ENCODE measurements around the gene KCNQ1. TPM values are rescaled to one million over a fixed set of nuclear protein-coding genes. Genes with fewer than 3 reads are reported as not detected.

The KCNQ1 gene
- total and polyA plus RNA-seq, 2 of the 13 experiments (the other 11 are each of a cell fraction or from before 2014, with no cell fraction given), result 0.02 to 0.08 TPM

DNA sequence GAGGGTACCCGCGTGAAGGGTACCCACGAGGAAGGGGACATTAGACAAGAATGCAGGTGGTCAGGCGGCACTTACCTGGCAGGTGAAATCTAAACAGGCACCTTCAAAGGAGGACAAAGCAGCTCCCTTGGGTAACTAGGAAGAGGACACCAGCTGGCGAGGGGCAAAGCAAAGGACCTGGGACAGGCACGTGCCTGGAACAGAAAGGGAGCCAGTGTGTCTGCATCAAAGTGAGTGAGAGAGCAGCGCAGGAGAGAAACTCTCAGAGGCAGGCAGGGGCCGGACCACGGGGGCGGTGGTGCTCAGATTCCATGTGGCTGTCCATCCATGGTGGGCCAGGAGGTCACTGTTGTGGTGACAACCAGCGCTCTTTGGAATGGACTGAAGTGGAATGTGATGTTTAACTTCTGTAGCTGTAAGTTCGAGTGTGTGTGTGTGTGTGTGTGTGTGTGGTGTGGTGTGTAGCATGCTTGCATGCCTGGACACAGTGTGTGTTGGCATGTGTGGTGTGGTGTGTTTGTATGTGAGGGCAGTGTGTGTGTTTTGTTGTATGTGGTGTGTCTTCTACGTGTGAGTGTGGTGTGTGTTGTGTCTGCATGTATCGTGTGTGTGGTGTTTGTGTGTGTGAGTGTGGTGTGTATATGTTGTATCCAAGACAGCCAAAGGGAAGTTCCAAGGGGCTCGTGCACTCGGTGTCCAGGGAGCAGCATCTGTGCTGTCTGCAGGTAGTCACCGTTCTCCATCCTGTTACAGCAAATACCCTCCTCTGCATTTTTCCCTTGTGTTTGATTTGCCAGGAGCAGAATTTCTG, 354.3 kb downstream of the KCNQ1 start:
- ATAC-seq (no peak), FAIRE-seq (no peak), DNase-seq (ENCODE audit: low spot score) (peak; percentile 21)
- intact Hi-C loops (cut with micrococcal nuclease; ENCODE audit: unreplicated experiment) (no loop called here), in situ Hi-C loops (cut with HindIII; ENCODE audit: extremely low pct_ligation_motif_present, low pct_unique_long_range_greater_than_20kb) (no loop called here)
- Histone ChIP-seq H2AFZ (ENCODE audit: low read length) (no peak overlapping the region), H3K9me3 (ENCODE audit: low read length) (no peaks in the 10 kb centered on the region), H3K36me3 (replicated peaks in 1 of 2; ENCODE audit: control insufficient read depth in 1 of 2, insufficient read depth in 2 of 2, low read length in 2 of 2) (no peaks in the 10 kb centered on the region), H3K4me3 (replicated peaks in 1 of 3; ENCODE audit: insufficient read depth in 1 of 3, low read depth in 2 of 3, low read length in 3 of 3) (no peak overlapping the region), H3K4me1 (ENCODE audit: insufficient read depth, low read length) (peaks cover 7% of the 10 kb centered on the region; the same call in 1 of the 2 replicates), H3K9ac (ENCODE audit: insufficient read depth, low read depth, low read length) (no peak overlapping the region), H3K27me3 (ENCODE audit: control insufficient read depth in 1 of 2, insufficient read depth in 2 of 2, low read length in 2 of 2) (peaks cover 16 to 85% of the 10 kb centered on the region in 2 experiments), H3K27ac (ENCODE audit: extremely low read length, insufficient read depth, low read length) (no peak overlapping the region), H3K4me2 (ENCODE audit: low read depth, low read length) (no peak overlapping the region), H4K20me1 (ENCODE audit: insufficient read depth, low read length) (no peaks in the 10 kb centered on the region), H3K79me2 (ENCODE audit: insufficient read depth, low read length) (no peaks in the 10 kb centered on the region)
- CTCF ChIA-PET (ENCODE audit: low intra/inter-chr PET ratio, low total read pairs), result no interaction called here
- BruUV-seq (replicated peaks), result no TSS peak
- POLR2A ChIA-PET, result no interaction called here
- WGBS (ENCODE audit: low lambda C conversion rate), result 39% methylated on average over 13 of the region's 17 CpGs
- TF ChIP-seq, protein P1, sequence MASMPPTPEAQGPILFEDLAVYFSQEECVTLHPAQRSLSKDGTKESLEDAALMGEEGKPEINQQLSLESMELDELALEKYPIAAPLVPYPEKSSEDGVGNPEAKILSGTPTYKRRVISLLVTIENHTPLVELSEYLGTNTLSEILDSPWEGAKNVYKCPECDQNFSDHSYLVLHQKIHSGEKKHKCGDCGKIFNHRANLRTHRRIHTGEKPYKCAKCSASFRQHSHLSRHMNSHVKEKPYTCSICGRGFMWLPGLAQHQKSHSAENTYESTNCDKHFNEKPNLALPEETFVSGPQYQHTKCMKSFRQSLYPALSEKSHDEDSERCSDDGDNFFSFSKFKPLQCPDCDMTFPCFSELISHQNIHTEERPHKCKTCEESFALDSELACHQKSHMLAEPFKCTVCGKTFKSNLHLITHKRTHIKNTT (CRISPR knock-in tag; IDR thresholded peaks at IDR 0.05), result no peak
- TF ChIP-seq, protein P2, sequence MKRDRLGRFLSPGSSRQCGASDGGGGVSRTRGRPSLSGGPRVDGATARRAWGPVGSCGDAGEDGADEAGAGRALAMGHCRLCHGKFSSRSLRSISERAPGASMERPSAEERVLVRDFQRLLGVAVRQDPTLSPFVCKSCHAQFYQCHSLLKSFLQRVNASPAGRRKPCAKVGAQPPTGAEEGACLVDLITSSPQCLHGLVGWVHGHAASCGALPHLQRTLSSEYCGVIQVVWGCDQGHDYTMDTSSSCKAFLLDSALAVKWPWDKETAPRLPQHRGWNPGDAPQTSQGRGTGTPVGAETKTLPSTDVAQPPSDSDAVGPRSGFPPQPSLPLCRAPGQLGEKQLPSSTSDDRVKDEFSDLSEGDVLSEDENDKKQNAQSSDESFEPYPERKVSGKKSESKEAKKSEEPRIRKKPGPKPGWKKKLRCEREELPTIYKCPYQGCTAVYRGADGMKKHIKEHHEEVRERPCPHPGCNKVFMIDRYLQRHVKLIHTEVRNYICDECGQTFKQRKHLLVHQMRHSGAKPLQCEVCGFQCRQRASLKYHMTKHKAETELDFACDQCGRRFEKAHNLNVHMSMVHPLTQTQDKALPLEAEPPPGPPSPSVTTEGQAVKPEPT (CRISPR knock-in tag; IDR thresholded peaks at IDR 0.05; ENCODE audit: low read depth), result no peak
- TF ChIP-seq ZNF563 (CRISPR knock-in tag; IDR thresholded peaks at IDR 0.05) (no peak), BHLHE40 (IDR thresholded peaks at IDR 0.05; ENCODE audit: low read length) (0 out of 2 replicates have a peak, but pooled peaks have one; percentile 18), ZNF646 (CRISPR knock-in tag; IDR thresholded peaks at IDR 0.05) (peak; percentile 76), ZNF326 (CRISPR knock-in tag; IDR thresholded peaks at IDR 0.05; ENCODE audit: borderline replicate concordance) (no peak), FOXO4 (CRISPR knock-in tag; conservative IDR thresholded peaks at IDR 0.05) (0 out of 2 replicates have a peak, but pooled peaks have one; percentile 25), TFE3 (CRISPR knock-in tag; IDR thresholded peaks at IDR 0.05) (no peak)

Measured in HepG2 (cell line).